Measurements from ENCODE around the gene MBD2.

- TF ChIP-seq POLR2AphosphoS5 (IDR thresholded peaks at IDR 0.05; ENCODE audit: insufficient read depth in 1 of 2, low read depth in 1 of 2) (peak; percentile 65 to 69), CTCF (IDR thresholded peaks at IDR 0.05) (no peak)
Measured at GRCh38 chr18:54224379-54225014, at the start of gene MBD2.

Measured in vagina (tissue), 2 donors.